NT2/D1 (cell line): ENCODE results near the gene SERTAD1.

Source experiments
- SUZ12 ChIP-seq: IDR thresholded peaks from 2 replicates; pipeline ENCODE4 v1.6.1; 2011; ENCODE audit not compliant: insufficient read length, insufficient read depth; ENCODE audit errors: extremely low read depth
- YY1 ChIP-seq: IDR thresholded peaks from 2 replicates; pipeline ENCODE4 v1.6.1; 2011; ENCODE audit not compliant: insufficient read length, insufficient read depth

DNA sequence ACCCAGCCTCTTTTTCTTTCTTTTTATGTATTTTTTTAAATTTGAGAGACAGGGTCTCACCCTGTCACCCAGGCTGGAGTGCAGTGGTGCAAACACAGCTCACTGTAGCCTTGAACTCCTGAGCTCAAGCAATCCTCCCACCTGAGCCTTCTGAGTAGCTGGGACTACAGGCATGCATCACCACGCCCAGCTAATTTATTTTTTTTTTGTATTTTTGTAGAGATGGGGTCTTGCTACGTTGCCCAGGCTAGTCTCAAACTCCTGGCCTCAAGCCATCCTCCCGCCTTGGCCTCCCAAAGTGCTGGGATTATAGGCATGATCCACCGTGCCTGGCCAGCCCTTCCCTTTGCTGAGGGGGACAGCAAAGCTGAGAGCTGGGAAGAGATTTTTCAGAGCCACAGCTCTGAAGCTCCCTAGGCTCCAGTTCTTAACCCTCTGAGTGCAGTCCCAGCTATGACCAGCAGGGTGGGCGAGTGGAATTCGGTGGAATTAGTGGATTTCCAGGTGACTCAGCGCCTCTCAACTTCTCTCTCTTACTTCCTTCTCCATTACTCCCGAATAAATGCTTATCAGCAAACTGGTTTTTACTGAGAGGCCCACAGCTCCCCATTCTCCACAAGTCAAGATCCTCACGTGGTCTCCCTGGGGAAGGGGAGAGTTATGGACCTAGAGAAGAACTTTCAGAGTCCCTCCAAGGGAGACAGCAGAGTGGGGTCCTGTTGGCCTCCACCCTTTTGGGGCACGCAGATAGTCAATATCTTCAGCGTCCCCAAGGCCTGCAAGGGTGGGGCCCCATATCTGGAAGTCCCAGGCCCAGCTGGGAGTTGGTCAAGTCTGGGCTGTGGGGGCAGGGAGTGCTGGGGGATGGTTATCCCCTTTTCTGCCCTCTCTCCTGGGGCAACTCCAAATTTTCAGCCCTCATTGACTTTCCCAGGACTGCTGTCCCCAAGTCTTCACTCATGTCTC lies 38.5 kb upstream of the SERTAD1 start:
- TF ChIP-seq SUZ12 (no peak), YY1 (no peak)
